ENCODE measurements around the gene TNIP1. TPM values are rescaled to one million over a fixed set of nuclear protein-coding genes. Genes with fewer than 3 reads are reported as not detected.

The TNIP1 gene
- total and polyA plus RNA-seq, 7 donors, result 55.1 to 210 (median 73.1) TPM

DNA sequence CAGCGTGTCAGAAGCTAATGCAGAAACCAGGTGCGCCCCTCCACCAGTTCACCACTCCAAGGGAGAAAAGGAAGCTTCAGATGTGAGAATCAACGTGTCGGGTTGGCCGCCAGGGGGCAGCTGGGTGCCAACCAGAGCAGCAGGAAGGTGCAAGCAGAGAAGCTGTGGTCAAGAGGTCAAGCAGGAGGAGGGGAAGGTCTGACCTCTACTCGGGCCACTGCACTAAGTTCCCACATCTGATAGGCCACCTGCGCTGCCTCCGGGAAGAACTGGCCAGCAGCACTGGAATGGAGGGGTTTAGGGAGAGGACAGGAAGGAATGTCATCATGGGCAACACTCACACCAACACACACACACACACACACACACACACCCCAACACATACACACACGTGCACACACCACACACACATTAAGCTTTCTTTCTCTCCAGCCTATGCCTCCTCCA lies 45.4 kb upstream of the TNIP1 start:
- intact Hi-C loops (cut with DNase I), result loop anchor here (1.0 to 10.0 kb wide), 3 partner anchors 38 to 189 kb away; no protein-coding TSS in a partner anchor
- TF ChIP-seq POLR2A (IDR thresholded peaks at IDR 0.05) (no peak), POLR2AphosphoS5 (IDR thresholded peaks at IDR 0.05) (no peak), EP300 (IDR thresholded peaks at IDR 0.05) (no peak)
- TF ChIP-seq, protein P1, sequence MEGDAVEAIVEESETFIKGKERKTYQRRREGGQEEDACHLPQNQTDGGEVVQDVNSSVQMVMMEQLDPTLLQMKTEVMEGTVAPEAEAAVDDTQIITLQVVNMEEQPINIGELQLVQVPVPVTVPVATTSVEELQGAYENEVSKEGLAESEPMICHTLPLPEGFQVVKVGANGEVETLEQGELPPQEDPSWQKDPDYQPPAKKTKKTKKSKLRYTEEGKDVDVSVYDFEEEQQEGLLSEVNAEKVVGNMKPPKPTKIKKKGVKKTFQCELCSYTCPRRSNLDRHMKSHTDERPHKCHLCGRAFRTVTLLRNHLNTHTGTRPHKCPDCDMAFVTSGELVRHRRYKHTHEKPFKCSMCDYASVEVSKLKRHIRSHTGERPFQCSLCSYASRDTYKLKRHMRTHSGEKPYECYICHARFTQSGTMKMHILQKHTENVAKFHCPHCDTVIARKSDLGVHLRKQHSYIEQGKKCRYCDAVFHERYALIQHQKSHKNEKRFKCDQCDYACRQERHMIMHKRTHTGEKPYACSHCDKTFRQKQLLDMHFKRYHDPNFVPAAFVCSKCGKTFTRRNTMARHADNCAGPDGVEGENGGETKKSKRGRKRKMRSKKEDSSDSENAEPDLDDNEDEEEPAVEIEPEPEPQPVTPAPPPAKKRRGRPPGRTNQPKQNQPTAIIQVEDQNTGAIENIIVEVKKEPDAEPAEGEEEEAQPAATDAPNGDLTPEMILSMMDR (IDR thresholded peaks at IDR 0.05), result peak; percentile 75 to 93 (median 83)
- H3K27me3 ChIP-seq, result no peaks in the 10 kb centered on the region
- DNase-seq, result peak; percentile 86
- H3K4me1 ChIP-seq, result peaks cover 0 to 21% (median 14%) of the 10 kb centered on the region in 4 donors
- H3K27ac ChIP-seq, result peak overlapping the region in 1 of 4 donors; percentile 67
- WGBS, 2 donors, result 10 to 20% methylated on average over 9 of the region's 9 CpGs
- no peak overlapping the region for H3K4me3 ChIP-seq
- no peaks in the 10 kb centered on the region for H3K9me3 ChIP-seq
- H3K36me3 ChIP-seq, result peaks cover 58 to 98% (median 71%) of the 10 kb centered on the region in 4 donors

DNA sequence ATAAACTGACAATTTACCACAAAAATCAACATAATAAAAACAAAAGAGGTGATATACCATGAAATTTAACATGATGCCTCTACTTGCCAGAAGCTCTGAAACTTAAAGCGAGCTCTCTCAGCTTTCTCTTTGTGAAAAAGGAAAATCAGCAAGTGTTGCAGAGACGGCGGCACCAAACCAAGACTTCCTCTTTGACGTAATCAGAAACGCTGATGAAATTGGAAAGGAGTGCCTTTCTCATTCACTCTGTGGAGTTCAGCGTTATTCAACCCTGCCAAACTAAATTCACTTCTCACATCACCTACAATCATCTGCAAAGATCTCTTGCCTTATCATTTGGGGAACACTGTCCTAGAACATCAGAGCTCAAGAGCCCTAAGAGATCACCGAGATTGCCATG lies 44.6 kb upstream of the TNIP1 start:
- TF ChIP-seq POLR2AphosphoS5 (IDR thresholded peaks at IDR 0.05), result no peak
- TF ChIP-seq POLR2A (IDR thresholded peaks at IDR 0.05), result no peak
- TF ChIP-seq, protein P1 (IDR thresholded peaks at IDR 0.05), result no peak
- no peak for TF ChIP-seq EP300 (IDR thresholded peaks at IDR 0.05)
- no peak overlapping the region for H3K4me3 ChIP-seq
- intact Hi-C loops (cut with DNase I), result loop anchor here (10.0 kb wide), 1 partner anchor 189 kb away; no protein-coding TSS in a partner anchor
- H3K27me3 ChIP-seq, result no peaks in the 10 kb centered on the region
- H3K9me3 ChIP-seq, result no peaks in the 10 kb centered on the region
- no peak for DNase-seq
- WGBS, 2 donors, result 50 to 71% methylated on average over 7 of the region's 7 CpGs
- H3K36me3 ChIP-seq, result peaks cover 56 to 98% (median 68%) of the 10 kb centered on the region in 4 donors
- H3K27ac ChIP-seq, result peak overlapping the region in 2 of 4 donors; percentile 57 to 67
- H3K4me1 ChIP-seq, result peaks cover 0 to 21% (median 14%) of the 10 kb centered on the region in 4 donors

DNA sequence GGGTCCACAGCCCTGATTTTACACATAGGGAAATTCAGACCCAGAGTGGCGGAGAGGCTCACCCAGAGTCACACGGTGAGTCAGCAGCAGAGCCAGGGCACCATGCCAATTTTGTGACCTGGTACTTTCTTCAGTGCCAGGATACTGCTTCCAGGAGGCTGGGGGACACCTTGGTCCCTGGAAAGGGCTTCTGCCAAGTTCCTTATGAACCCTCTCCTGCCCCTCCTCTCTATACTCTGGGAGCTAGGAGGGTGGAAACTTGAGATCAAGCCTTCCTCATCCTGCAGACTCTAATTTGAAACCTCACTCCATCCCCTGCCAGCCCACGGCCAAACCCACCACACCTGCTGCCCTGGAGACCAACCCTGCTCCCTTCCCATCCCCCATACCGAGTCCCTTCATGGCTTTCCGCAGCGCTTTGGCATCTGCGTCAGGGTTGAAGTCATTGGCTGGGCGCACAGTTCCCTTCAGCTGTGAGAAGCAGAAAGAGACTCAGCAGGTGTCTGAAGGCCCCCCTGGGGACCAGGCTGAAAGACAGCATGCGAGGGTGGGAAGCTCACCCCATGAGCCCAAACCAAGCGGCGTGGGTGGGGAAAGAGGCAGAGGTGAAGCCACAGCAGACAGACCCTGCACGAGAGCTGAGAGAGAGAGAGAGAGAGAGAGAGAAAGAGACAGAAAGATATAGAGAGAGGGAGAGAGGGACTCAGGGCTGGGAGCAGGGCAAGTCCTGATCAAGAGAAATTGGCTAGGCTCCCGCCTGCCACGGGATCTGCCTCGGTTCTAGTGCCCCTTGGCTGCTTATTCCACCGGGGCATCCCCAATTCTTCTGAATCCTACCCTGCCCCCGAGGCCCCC lies 43.3 kb upstream of the TNIP1 start:
- 60 to 74% methylated on average over 17 of the region's 17 CpGs for WGBS, 2 donors
- H3K27me3 ChIP-seq, result no peaks in the 10 kb centered on the region
- H3K4me3 ChIP-seq, result no peak overlapping the region
- H3K4me1 ChIP-seq, result peaks cover 0 to 21% (median 16%) of the 10 kb centered on the region in 4 donors
- peaks cover 58 to 98% (median 68%) of the 10 kb centered on the region in 4 donors for H3K36me3 ChIP-seq
- H3K27ac ChIP-seq, result peak overlapping the region; percentile 43 to 67 (median 53)
- peak in 1 of 4 donors; percentile 18 for TF ChIP-seq POLR2AphosphoS5 (IDR thresholded peaks at IDR 0.05)
- TF ChIP-seq POLR2A (IDR thresholded peaks at IDR 0.05), result no peak
- TF ChIP-seq EP300 (IDR thresholded peaks at IDR 0.05), result no peak
- TF ChIP-seq, protein P1 (IDR thresholded peaks at IDR 0.05), result no peak
- DNase-seq, result peak; percentile 82
- intact Hi-C loops (cut with DNase I), result loop anchor here (10.0 kb wide), 1 partner anchor 191 kb away; no protein-coding TSS in a partner anchor
- no peaks in the 10 kb centered on the region for H3K9me3 ChIP-seq

DNA sequence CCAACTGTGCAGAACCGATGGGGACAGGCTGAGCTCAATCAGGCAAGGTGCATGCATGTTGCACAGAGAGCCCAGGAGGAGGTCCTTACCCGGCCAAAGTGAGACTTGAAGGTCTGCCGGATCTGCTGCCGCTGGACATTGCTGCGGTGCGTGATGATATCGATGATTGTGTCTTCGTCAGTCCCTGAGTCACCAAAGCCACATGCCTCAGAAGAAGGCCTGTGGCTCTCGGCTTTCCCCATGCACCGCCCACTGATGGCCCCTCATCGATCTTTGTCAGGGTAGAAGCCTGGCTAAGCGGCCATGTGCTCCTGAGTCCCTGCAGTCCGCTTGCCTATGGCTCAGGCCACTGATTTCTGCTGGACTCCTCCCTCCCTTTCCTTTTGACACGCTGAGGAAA lies 42.0 kb upstream of the TNIP1 start:
- intact Hi-C loops (cut with DNase I), result loop anchor here (10.0 kb wide), 1 partner anchor 192 kb away; no protein-coding TSS in a partner anchor
- Histone ChIP-seq H3K4me3 (no peak overlapping the region), H3K9me3 (no peaks in the 10 kb centered on the region), H3K36me3 (peaks cover 50 to 98% (median 62%) of the 10 kb centered on the region in 4 donors), H3K27ac (peak overlapping the region in 3 of 4 donors; percentile 49 to 67 (median 57)), H3K27me3 (no peaks in the 10 kb centered on the region), H3K4me1 (peaks cover 0 to 21% (median 16%) of the 10 kb centered on the region in 4 donors)
- no peak for DNase-seq
- TF ChIP-seq POLR2AphosphoS5 (IDR thresholded peaks at IDR 0.05), result no peak
- no peak for TF ChIP-seq POLR2A (IDR thresholded peaks at IDR 0.05)
- no peak for TF ChIP-seq EP300 (IDR thresholded peaks at IDR 0.05)
- TF ChIP-seq, protein P1 (IDR thresholded peaks at IDR 0.05), result no peak
- WGBS, 2 donors, result 96% methylated on average over 14 of the region's 14 CpGs

Measured in sigmoid colon (tissue), 7 donors.